ENCODE data around the gene PACRG. TPM values are rescaled to one million over a fixed set of nuclear protein-coding genes. Genes with fewer than 3 reads are reported as not detected.

Gene PACRG
- total and polyA plus RNA-seq, 10 of the 15 experiments (the other 5 are each of a cell fraction or from before 2014, with no cell fraction given), result not detected

DNA sequence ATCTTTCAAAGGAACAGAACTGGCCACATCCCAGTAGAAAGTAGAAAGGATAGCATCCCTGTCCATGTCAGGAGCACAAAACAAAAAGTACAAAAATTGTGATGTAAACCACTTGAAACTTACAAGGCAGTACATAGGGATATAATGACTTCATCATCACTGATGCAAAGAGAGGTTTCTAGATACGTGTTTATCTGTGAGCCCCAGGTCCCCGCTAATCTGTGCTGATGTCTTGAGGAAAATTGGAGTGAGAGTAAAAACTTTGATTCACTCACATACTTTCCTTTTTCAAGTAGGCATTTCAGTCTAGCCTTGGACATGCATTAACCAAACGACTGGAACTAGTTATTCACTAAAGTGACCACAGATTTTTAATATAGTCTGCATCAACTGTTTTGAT is 470.1 kb downstream of the PACRG start:
- intact Hi-C loops (cut with micrococcal nuclease; ENCODE audit: unreplicated experiment) (no loop called here), in situ Hi-C loops (cut with MboI) (no loop called here)
- H2AFZ ChIP-seq (ENCODE audit: control insufficient read depth, low read depth, low read length), result no peak overlapping the region
- no peak overlapping the region for H3K4me3 ChIP-seq
- no peak for DNase-seq (ENCODE audit: low read depth, low spot score)
- no peak overlapping the region for H3K9ac ChIP-seq (ENCODE audit: control insufficient read depth, insufficient read depth, low read length)
- H3K36me3 ChIP-seq (ENCODE audit: control insufficient read depth in 2 of 2, insufficient read depth in 2 of 2, low read length in 1 of 2), result no peaks in the 10 kb centered on the region
- no peaks in the 10 kb centered on the region for H3K4me1 ChIP-seq (ENCODE audit: control insufficient read depth, insufficient read depth, low read length)
- ChIA-PET SMC1A (ENCODE audit: uncharacterized antibody, unreplicated experiment) (interaction anchor here (0.7 kb wide), 1 partner anchor 46 kb away, joined by 3 read pairs; no protein-coding TSS in a partner anchor), RAD21 (ENCODE audit: unreplicated experiment) (no interaction called here), POLR2A (no interaction called here), CTCF (no interaction called here)
- H3K27me3 ChIP-seq (replicated peaks in 1 of 2; ENCODE audit: control insufficient read depth in 2 of 2, insufficient read depth in 2 of 2, low read length in 1 of 2), result no peaks in the 10 kb centered on the region; a peak in 1 of 4 replicates
- H4K20me1 ChIP-seq (ENCODE audit: control insufficient read depth, insufficient read depth), result no peaks in the 10 kb centered on the region
- WGBS (ENCODE audit: insufficient coverage, insufficient replicate concordance, low lambda C conversion rate, missing lambda C conversion rate), result 53% methylated on average over 3 of the region's 3 CpGs
- ATAC-seq, result no peak
- no peaks in the 10 kb centered on the region for H3K79me2 ChIP-seq (ENCODE audit: control insufficient read depth, insufficient read depth, low read length)
- H3K27ac ChIP-seq (ENCODE audit: control insufficient read depth, insufficient read depth), result no peak overlapping the region
- TF ChIP-seq MEF2A (IDR thresholded peaks at IDR 0.05; ENCODE audit: insufficient read depth, low read depth, low read length), result no peak
- FAIRE-seq, result no peak
- BruUV-seq (replicated peaks), result no TSS peak
- H3K4me2 ChIP-seq (ENCODE audit: control insufficient read depth, insufficient read depth), result no peak overlapping the region
- no peaks in the 10 kb centered on the region for H3K9me3 ChIP-seq (replicated peaks; ENCODE audit: control insufficient read depth, insufficient read depth, low read length)

DNA sequence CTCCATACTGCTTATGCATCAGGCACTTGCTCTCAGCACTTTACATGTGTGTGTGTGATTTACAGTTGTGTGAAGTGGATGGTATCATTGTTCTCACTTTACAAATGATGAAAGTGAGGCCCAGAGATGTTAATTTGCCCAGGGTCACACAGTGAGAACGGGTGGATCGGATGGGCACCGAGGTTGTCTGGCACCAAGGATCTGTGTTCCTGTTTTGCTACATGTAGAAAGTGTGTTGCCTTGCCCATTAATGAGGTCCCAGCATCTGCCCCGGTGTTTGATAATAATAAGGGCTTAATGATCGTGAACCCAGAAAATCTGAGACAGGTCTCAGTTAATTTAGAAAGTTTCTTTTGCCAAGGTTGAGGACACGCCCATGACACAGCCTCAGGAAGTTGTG is 470.6 kb downstream of the PACRG start:
- ChIA-PET RAD21 (ENCODE audit: unreplicated experiment) (no interaction called here), SMC1A (ENCODE audit: uncharacterized antibody, unreplicated experiment) (interaction anchor here (0.7 kb wide), 1 partner anchor 46 kb away, joined by 3 read pairs; no protein-coding TSS in a partner anchor), CTCF (no interaction called here), POLR2A (no interaction called here)
- no peaks in the 10 kb centered on the region for H3K79me2 ChIP-seq (ENCODE audit: control insufficient read depth, insufficient read depth, low read length)
- FAIRE-seq (no peak), DNase-seq (ENCODE audit: low read depth, low spot score) (no peak), ATAC-seq (no peak)
- H3K4me1 ChIP-seq (ENCODE audit: control insufficient read depth, insufficient read depth, low read length), result no peaks in the 10 kb centered on the region
- BruUV-seq (replicated peaks), result no TSS peak
- H2AFZ ChIP-seq (ENCODE audit: control insufficient read depth, low read depth, low read length), result no peak overlapping the region
- intact Hi-C loops (cut with micrococcal nuclease; ENCODE audit: unreplicated experiment), result no loop called here
- 18% methylated on average over 6 of the region's 6 CpGs for WGBS (ENCODE audit: insufficient coverage, insufficient replicate concordance, low lambda C conversion rate, missing lambda C conversion rate)
- H3K4me3 ChIP-seq, result no peak overlapping the region
- H3K9ac ChIP-seq (ENCODE audit: control insufficient read depth, insufficient read depth, low read length), result no peak overlapping the region
- H3K36me3 ChIP-seq (ENCODE audit: control insufficient read depth in 2 of 2, insufficient read depth in 2 of 2, low read length in 1 of 2), result no peaks in the 10 kb centered on the region
- no peak overlapping the region for H3K4me2 ChIP-seq (ENCODE audit: control insufficient read depth, insufficient read depth)
- no peaks in the 10 kb centered on the region for H4K20me1 ChIP-seq (ENCODE audit: control insufficient read depth, insufficient read depth)
- in situ Hi-C loops (cut with MboI), result no loop called here
- H3K9me3 ChIP-seq (replicated peaks; ENCODE audit: control insufficient read depth, insufficient read depth, low read length), result no peaks in the 10 kb centered on the region
- no peaks in the 10 kb centered on the region; a peak in 1 of 4 replicates for H3K27me3 ChIP-seq (replicated peaks in 1 of 2; ENCODE audit: control insufficient read depth in 2 of 2, insufficient read depth in 2 of 2, low read length in 1 of 2)
- no peak overlapping the region for H3K27ac ChIP-seq (ENCODE audit: control insufficient read depth, insufficient read depth)
- TF ChIP-seq SMC3 (IDR thresholded peaks at IDR 0.05; ENCODE audit: borderline replicate concordance, low read length), result no peak
- no peak for TF ChIP-seq ZZZ3 (IDR thresholded peaks at IDR 0.05; ENCODE audit: control insufficient read depth, insufficient read length, low read depth)
